NCI-H146 treated with DMSO at 0.1 percent for 48 hours (cell line): ENCODE data around the gene CAPRIN1.

Experiments used
- DNase-seq: peaks from one replicate; lab custom pipeline; 2025; ENCODE audit not compliant: unreplicated experiment; lab: John Stamatoyannopoulos, UW

CAPRIN1 gene

GRCh38 chr11:34139346-34139745, 87.8 kb downstream of the CAPRIN1 start:
- DNase-seq: no peak

- DNase-seq: no peak
Observed at GRCh38 chr11:34140149-34140548, 88.6 kb downstream of the CAPRIN1 start.

GRCh38 chr11:34143048-34143447, 91.5 kb downstream of the CAPRIN1 start:
- DNase-seq: no peak

- no peak for DNase-seq
Observed at GRCh38 chr11:34145073-34145472, 93.5 kb downstream of the CAPRIN1 start.

- no peak for DNase-seq
Observed at GRCh38 chr11:34145847-34146381, 94.4 kb downstream of the CAPRIN1 start.

GRCh38 chr11:34146411-34146810, 94.9 kb downstream of the CAPRIN1 start:
- DNase-seq: no peak

- DNase-seq: no peak
Observed at GRCh38 chr11:34146866-34147265, 95.3 kb downstream of the CAPRIN1 start.

- no peak for DNase-seq
Observed at GRCh38 chr11:34147581-34147980, 96.0 kb downstream of the CAPRIN1 start.

GRCh38 chr11:34148504-34149165, 97.1 kb downstream of the CAPRIN1 start:
- DNase-seq: no peak

- DNase-seq: no peak
Observed at GRCh38 chr11:34149274-34149673, 97.7 kb downstream of the CAPRIN1 start.

- no peak for DNase-seq
Observed at GRCh38 chr11:34149786-34150185, 98.3 kb downstream of the CAPRIN1 start.

GRCh38 chr11:34150494-34151151, 99.1 kb downstream of the CAPRIN1 start:
- DNase-seq: no peak
